Fibroblast of skin of left quadriceps (primary cell): Measurements from ENCODE around the gene TMSB10.
"Not testable (repeated sequence)": the region's sequence is repeated elsewhere in the genome, so short reads cannot be mapped to it uniquely, and the experiment has no call there.

ENCODE experiments used
- DNase-seq, 2 experiments: peaks; one replicate each; pipeline ENCODE4 v3.0.0-alpha.2; 2013; ENCODE audit warnings: low read depth in 2 of 2

Gene TMSB10

DNA sequence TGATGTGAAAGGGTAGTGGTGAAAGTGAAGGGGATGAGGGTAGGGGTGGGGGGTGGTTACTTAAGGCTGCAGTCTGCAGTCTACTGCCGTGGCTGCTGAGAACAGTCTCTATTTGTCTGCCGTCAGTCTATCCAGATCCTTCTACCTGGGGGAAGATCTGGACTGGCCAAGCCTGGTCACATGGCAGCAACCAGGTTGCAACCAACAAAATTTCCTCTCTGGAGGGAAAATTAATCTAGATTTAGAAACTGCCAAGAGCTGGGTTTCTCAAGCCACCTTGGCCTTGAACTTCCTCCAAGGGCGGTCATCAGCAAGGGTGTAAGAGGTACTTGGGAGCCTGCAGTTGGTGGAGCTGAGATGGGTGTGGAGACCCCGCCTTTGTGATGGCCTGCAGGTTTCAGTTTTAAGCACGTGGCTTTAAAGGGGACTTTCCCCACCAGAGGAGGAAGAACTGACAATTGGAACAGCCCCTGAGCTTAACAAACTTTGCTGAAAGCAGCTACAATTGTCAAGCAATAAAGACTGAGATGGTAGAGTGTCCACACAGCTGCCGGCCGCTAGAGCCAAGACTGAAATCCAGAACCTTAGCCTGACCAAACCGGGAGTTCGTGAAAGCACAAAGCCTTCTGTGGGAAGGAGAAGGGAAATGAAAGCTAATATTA, 34.1 kb downstream of the TMSB10 start:
- DNase-seq: no peak

GRCh38 chr2:84940088-84940470, 34.6 kb downstream of the TMSB10 start:
- DNase-seq: no peak

GRCh38 chr2:84940831-84941412, 35.5 kb downstream of the TMSB10 start:
- DNase-seq: no peak

- DNase-seq: no peak
These were observed 36.7 kb downstream of the TMSB10 start for GRCh38 chr2:84942166-84942565.

DNA sequence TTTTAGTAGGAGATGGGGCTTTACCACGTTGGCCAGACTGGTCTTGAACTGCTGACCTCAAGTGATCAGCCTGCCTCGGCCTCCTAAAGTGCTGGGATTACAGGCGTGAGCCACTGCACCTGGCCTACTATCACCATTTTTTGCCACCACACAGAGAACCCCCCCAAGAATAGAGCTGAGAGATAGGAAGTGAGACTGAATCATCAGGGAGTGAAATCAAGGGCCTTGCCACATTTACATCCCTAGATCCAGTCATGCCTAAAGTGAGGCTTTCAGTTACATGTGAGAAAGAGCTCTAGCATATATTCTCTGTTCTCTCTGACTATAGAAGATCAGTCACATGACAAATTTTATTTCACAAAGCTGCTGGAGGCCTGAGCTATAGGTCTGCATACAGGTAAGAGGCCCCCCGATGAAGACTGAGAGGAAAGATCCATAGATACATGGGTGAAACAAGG, 37.5 kb downstream of the TMSB10 start:
- no peak for DNase-seq

DNA sequence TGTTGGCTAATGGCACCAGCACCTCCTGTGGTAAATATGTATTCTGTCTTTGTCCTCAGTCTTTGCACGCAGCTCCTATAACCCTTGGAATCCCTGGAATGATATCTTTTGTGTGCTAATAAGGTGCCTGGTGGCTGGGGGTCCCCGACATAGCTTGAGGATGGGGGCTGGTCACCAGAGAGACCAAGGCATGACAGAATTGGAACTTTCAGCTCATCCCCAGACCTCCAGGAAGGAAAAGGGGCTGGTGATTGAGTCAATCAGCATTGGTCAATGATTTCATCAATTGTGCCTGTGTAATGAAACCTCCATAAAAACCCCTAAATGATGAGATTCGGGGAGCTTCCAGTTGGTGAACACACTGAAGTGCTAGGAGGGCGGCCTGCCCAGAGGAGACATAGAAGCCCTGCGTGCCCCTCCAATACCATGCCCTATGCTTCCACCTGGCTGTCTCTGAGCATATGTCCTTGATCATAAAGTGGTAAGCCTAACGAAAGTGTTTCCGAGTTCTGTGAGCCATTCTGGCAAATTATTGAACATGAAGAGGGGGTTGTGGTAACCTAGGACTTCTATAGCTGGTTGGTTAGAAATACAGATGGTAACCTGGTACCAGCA, 38.9 kb downstream of the TMSB10 start:
- DNase-seq: no peak

DNA sequence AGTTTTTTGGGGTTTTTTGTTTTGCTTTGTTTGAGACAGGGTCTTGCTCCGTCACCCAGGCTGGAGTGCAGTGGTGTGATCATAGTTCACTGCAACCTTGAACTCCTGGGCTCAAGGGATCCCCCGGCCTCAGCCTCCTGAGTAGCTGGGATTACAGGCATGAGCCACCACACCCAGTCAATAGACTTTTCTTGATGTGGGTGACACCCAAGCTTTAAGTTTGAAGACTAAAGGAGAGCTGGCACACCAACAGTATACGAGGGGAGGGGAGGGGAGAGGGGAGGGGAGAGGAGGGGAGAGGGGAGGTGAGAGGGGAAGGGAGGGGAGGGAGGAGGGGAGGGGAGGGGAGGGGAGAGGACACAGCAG, 40.4 kb downstream of the TMSB10 start:
- not testable (repeated sequence) for DNase-seq

- DNase-seq: no peak
These were observed 41.0 kb downstream of the TMSB10 start for GRCh38 chr2:84946204-84947009.

DNA sequence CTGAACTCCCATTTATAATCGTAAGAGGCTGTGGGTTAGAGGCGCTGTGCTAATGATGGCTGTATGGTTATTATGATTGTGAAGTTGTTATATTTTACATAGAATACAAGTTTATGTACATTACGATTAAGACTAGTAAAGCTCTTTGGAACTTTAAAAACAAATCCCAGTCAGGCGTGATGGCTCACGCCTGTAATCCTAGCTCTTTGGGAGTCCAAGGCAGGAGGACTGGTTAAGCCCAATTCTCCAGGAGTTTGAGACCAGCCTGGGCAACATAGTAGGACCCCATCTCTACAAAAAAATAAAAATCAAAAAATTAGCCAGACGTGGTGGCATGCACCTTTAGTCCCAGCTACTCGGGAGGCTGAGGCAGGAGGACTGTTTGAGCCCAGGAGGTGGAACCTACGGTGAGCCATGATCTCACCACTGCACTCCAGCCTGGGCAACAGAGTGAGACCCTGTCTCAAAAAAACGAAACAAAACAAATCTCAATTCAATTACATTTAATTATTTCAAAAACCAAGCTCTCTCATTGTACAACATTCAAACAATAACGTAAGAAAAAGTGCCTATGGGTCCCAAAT, 41.6 kb downstream of the TMSB10 start:
- DNase-seq: no peak

DNA sequence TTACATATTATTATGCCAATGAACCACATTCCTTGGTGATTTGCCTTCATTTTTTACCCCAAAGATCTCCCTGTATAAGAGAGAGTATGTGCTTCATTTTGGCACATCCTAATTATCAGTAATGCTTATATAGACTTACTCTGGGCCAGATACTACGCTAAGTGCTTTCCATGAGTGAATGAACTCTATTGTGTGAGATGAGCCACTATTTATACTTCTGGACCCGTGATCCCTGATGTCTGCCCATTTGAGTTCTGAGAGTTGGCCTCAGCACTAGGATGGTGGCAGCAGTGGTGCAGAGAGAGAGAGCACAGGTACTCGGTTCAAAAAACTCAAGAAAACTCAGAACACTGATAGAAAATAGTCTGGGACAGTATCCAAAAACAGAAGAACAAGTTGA, 48.1 kb downstream of the TMSB10 start:
- no peak for DNase-seq

- DNase-seq: no peak
These were observed 48.9 kb downstream of the TMSB10 start for GRCh38 chr2:84954329-84954728.
